Measurements from ENCODE around the gene METRNL. TPM values are rescaled to one million over a fixed set of nuclear protein-coding genes. Genes with fewer than 3 reads are reported as not detected.
"Not testable (repeated sequence)": the region's sequence is repeated elsewhere in the genome, so short reads cannot be mapped to it uniquely, and the experiment has no call there.

METRNL gene
- total RNA-seq, 1 donor from 2014 or later = 35.3 TPM

DNA sequence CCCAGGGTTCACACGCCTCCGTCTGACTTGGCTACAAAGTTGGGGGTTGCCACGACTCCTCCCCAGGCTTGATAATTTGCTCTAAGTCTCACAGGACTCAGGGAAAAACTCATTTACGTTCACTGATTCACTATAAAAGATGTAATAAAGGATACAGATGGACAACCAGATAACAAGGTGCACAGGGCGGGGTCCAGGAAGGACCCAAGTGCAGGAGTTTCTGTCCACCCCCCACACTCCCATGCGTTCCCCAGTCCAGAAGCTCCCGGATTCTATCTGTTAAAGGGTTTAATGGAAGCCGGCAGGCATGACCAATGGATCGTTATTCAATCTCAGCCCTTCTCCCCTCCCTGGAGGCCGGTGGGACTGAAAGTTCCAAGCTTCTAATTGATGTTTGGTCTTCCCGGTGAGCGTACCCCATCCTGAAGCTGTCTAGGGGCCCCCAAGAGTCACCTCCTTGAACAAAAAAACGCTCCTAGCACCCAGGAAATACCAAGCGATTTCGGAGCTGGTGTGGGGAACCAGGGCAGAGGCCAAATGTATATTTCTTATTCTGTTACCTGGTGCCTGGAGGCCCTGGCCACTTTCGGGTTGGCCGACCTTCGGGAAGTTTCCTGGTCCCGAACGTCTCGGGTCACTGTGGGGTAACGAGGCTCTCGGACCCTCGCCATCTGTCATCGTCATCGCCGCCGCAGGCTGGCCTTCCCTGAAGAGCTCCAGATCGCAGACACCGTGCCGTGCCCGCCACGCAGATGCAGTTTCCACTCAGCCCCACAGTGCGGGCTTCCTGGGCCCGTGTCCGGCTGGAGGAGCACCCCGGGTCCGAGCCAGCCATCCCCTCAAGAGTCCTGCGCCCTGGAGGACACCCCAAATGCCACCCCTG, 13.5 kb upstream of the METRNL start:
- no peak for DNase-seq (ENCODE audit: low read depth)

DNA sequence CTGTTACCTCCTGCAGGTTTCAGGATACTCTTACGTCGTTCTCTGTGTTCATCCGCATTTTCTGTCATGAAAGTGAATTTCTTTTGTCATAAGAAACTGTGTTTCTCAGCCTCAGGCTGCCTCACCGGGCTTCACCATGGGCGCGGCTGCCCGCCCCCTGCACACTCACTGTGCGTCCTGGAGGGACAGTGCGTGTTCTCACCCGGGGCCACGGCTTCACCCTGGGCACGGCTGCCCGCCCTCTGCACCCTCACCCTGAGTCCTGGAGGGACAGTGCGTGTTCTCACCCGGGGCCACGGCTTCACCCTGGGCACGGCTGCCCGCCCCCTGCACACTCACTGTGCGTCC, 12.9 kb upstream of the METRNL start:
- not testable (repeated sequence) for DNase-seq (ENCODE audit: low read depth)

DNA sequence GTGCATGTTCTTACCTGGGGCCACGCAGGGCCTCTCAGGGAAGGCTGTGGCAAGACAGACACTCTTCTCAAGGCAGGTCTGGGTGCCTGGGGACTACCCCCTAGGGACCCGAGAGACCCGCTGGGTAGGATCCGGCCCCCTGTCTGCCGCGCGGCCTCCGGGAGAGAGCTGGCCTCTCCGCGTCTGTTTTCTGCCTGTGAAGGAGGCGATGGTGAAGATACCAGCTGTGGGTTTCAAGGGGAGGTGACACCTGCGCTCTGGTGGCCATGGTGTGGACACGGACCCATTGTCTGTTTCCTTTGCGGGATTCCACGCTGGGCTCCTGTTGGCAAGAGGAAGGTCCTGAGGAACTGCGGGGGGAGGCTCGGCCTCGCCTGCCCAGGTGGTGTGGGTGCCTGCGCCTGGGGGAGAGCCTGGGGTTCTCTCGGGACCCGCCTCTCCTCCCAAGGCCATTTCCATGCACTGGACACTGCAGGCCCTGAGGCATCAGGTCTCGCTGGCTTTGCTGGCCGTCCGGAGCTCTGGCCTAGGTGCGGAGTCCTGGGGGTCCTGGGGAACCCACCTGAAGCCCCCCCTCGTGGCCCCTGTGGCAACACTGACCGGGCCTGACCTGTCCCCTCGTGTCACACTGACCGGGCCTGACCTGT, 12.2 kb upstream of the METRNL start:
- DNase-seq (ENCODE audit: low read depth) = no peak

DNA sequence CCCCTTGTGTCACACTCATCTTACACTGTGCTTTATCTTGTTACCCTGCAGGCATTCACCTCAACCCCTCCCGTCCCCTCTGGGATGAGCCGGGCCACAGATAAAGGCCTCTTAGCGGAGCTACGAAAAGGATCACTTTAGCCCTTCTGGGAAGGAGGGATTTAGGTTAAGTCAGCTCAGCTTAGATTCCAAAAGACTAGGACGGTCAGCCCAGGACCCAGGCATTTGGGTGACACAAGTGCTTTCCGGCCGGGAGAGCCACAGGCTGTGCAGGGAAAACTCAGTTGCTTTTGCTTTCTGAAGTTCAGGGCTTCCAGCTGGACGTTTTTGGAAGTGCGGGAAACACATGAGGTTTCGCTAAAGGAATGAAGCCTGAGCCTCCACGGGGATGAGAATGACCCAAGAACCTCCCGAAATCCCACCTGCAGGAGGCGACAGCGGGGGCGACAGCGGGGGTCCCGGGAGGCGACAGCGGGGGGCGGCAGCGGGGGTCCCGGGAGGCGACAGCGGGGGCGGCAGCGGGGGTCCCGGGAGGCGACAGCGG, 11.6 kb upstream of the METRNL start:
- DNase-seq (ENCODE audit: low read depth) = no peak

DNA sequence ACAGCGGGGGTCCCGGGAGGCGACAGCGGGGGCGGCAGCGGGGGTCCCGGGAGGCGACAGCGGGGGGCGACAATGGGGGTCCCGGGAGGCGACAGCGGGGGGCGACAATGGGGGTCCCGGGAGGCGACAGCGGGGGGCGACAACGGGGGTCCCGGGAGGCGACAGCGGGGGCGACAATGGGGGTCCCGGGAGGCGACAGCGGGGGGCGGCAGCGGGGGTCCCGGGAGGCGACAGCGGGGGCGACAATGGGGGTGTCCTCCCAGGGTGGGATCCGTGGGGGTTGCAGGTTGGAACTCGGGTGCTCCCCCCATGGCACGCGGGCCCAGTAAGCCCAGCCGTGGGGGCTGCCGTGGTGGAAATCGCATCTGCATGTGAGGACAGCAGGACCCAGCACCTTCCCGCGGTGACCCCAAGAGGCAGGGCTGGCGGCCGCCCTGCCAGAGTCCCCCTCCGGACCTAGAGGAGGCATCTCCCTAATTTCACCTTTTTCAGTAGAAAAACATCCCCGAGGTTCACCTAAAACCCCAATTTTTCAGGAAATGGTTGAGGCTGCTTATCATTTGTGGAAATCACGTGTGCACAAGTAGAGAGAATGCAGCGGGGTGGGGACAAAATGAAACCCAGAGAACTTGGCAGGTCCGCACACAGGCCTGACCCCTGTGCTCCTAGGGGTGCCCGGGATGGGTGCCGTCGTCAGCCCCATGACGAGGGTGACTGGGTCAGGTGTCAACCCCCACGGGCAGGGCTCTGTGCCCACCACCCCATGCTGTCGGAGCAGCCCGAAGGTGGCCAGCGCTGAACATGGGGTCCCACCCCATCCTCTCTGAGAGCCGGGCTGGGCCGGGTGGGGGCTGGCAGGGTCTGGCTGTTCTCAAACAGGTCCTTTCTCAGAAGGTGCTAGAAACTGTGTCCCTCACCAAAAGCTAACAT, 10.5 kb upstream of the METRNL start:
- no peak for DNase-seq (ENCODE audit: low read depth)

DNA sequence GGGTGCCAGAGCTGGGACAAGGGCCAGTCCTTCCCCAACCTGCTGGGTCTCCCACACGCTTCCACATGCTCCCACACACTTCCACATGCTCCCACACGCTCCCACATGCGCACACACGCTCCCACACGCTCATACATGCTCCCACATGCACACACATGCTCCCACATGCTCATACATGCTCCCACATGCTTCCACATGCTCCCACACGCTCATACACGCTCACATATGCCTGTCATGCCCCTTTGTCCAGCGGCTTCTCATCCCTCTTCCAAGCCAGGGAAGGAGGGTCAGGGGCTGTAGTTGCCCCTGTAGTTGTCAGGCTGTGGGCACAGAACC, 9.9 kb upstream of the METRNL start:
- DNase-seq (ENCODE audit: low read depth) = no peak

DNA sequence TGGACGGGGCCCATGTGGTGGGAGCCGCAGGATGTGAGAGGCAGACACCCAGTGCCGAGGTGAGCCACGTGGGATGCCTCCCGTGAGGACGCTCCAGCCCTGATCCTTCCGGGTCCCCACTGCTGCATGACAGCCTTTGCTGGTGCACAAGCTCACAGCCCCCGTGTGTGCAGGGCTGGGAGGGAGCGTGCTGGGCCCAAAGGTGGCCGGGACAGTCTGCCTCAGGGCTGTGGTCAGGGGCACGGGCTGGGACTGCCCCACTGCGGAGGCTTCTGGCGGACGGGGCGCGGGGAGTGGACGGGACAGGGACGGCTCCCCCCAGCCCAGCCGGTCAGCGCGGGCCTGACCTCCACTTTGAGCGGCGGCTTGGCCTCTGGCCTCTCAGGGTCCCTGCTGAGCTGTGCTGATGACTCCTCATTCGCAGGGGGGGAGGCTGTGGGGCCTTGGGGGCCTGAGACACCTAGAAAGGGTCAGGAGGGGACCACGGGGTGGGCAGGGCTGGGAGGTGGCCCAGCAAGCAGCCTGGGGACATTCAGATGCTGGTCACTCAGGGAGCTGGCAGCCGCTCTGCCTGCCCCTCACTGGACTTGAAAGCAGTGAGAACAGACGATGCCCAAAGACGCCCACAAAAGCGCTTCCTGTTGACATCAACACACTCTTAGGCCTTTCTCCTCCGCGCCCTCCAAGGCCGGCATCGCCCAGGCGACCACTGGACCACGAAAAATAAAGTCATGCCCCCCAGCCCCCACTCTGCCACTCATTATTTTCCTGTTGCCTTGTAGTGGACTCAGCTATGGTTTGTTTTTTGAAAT, 9.3 kb upstream of the METRNL start:
- DNase-seq (ENCODE audit: low read depth) = no peak

DNA sequence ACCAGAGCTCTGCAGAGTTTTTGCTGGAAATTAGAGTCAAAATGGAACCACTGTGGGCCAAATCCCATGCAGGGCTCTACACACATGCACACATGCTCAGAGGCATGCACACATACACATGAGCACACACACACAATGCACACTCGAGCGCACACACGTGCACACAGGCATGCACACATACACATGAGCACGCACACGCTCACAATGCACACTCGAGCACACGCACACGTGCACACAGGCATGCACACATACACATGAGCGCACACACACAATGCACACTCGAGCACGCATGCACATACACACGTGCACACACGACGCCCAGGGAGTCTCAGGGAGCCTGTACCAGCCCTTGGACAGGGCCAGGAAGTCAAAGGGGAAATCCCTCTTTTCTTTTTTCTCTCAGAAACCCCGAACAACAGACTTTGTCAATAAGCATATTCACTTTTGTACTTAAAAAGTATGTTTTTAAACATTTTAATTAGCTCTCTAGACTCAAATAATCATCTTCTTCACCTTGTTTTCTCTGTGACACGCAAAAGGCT, 8.5 kb upstream of the METRNL start:
- DNase-seq (ENCODE audit: low read depth) = no peak

DNA sequence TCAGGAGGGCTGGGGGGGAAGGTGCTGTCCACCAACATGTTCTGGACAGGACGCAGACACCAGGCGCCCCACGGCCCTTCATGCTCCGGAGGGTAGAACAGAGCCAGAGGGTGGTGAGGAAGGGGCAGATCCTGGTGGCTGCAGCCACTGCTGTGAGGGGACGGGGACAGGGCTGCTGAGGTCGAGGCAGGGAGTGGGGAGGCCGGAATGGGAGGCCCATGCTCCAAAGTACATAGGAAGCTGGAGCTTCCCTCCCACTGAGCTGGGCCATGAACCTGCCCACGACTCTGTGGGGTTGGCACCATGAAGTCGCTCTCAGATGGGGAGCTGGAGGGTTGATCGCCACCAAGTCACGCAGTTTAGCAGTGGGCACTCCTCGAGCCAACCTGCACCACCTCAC, 8.0 kb upstream of the METRNL start:
- no peak for DNase-seq (ENCODE audit: low read depth)

DNA sequence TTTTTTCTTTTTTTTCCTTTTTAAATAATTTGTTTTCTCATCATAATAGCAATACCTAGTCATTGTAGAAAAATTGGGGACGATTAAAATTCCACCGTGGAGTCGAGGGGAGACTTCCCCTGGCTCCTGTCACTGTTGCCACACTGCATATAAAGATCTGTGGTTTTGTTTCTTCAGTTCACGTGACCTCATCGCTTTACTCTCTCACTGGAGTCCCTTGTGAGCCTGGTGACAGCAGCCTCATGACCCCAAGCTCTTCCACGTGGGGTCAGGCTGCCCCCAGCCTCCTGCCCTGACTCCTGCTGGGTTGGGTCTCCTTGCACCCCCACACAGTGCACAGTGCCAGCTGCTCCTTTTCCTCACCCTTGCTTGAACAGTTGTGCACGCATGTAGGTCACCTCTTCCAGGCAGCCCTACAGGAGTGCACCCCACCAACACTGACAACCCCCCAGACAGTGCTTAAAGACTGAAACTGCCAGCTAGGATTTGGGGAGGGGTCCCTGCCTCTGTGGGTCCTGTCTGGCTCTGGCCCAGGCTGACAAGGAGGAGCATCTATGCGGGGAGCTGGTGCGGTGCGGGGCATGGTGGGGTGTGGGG, 7.3 kb upstream of the METRNL start:
- DNase-seq (ENCODE audit: low read depth) = no peak

DNA sequence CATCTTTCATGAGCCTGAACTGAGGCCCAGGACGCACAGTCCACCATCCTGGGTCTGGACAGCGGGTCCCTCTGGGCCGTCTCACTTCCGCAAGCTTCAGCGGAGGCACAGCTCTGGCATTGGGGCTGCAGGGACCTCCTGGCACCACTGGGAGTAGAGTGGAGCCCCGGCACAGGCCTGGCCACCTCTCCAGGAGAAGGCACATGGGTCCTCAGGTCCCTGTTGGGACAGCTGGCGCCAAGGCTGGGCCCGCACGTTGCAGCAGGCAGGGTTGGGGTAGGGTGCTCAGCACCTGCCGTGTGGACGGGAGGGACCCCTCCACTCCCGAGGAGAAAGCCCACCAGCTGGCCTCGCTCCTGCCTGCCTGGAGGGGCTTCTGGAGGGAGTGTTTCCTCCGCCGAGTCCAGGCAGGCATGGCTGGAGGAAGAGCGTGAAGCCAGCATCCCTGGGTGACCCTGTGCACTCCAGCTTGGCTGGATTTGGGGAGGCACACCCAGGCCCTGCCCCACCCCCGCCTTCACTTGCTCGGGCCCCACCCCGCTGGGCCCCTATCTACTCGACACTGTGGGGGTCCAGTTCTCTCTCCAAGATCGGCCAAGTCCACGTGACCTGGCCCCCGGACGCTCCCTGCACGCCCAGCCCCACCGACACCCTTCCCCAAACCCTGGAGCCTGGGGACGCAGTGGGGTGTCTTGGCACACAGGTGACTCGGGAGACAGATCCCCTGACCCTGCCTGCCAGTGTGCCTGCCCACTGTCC, 6.6 kb upstream of the METRNL start:
- DNase-seq (ENCODE audit: low read depth) = no peak

DNA sequence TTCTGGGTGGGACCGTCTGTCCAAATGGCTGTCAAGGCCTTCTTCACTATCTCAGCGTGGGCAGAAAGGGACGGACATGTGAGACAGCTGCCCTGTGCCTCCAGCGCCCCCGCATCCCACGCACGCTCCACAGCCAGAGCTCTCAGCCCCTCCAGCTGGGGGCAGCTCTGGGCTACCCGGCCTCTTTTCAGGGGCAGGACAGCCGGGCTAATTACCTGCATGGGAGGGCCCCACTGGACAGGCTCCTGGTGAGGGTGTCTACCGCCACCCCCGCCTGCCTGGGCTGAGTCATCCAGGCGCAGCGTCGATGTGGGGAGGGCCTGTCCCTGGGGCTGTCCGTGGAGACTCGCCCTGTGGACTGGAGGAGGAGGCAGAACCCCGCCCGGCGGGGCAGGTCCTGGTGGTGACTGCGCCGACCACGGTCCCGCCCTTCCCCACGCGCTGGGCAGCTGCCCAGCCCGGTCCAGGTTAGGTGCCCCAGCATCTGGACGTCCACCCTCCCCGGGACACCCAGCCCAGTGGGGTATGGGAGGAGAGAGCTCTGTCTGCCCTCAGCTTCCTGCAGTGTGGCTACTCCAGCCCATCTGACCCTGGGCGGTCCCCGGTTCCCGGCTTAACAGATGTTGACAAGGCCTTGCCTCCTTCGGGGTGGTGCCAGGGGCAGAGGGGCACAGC, 5.9 kb upstream of the METRNL start:
- no peak for DNase-seq (ENCODE audit: low read depth)

DNA sequence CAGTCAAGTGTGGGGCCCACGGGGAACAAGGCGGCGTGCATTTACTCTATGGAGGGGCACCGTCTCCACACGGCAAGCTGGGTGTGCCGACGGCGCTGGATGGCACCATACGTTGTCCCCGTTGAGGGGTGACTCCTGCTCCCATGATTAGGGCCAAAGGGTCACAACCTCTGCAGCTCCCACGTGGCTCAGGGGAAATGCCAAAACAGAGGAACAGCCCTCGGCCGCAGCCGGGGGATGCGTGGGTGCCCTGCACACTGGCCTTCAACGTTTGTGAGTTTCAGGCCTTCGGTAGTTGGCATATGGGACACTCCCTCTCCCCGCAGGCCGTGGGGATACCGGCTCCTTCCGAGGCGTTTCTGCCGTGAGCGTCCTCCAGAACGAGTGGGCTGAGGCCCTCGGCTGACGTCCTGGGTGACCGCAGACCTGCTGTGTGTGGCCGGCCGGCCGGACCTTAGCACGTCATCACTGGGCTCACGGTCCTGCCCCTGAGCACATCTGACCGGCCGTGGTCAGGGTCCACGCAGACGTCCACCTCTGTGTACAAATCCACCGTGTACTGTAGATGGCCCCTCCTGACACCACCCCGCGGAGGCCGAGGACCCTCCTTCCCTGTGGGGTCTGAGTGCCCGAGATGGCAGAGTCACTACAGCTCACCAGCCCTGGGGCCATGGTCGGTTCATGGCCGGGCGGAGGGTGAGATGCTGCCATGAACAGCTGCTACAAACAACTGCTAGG, 4.8 kb upstream of the METRNL start:
- DNase-seq (ENCODE audit: low read depth) = no peak

DNA sequence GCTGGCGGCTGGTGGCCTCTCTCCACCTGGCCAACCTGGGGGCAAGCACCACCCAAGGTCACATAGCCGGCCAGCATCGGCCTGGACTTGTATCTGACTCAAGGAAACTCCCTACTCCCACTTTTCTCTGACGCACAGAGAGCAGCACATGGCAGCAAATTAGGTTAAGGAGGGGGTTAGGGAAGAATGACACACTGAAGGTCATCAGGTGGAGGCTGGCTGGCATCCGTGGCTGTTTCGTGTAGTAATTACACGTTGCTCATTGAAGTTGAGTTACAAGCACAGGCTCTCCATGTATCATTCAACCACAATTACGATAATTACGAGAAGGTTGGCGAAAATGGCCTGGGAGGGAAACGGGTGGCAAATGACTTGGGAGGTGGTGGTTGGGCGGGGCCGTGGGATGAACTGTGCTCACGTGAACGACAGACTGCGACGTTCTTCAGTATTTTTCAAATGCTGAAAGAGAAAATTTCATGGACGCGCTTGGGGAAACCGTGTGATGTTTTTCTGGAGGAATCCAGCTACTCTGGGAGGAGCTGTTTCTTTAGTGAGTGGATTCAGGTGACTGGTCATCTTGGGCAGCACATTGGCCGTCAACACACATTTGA, 4.0 kb upstream of the METRNL start:
- DNase-seq (ENCODE audit: low read depth) = no peak

DNA sequence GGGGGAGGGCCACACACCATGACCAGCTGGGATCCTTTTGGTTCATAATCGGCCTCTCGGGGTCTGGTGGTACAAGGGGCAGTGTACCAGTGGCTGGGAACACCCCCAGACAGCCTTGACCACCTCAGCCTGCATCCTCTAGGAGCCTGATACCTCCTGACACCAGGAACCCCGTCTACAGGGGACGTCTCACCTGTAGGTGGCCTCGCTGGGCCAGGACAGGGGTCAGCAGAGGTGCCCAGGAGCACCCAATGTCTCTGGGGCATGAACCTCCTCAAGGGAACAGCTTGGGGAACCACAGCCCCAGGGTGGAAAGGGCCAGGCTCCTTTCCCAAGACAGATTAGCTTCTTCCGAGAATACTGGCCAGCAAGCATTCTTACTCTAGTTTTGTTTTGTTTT, 2.5 kb upstream of the METRNL start:
- no peak for DNase-seq (ENCODE audit: low read depth)

DNA sequence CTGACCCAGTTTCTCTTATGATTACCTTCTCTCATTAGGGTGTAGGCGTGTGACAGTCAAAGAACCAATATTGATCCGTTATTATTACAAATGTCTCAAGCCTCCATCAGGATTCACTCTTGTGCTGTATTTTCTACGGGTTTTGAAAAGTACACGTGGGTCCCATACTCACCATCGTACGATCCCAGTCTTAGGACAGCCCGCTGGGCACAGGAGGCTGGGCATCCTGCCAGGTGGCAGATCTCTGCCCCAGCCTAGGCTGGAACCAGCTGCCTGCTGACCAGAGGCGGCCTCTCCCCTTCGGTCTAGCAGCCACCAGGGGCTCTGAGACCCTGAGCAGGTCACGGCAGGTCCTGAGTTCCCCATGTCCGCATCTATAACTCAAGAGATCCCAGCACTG, 2.0 kb upstream of the METRNL start:
- DNase-seq (ENCODE audit: low read depth) = no peak

DNA sequence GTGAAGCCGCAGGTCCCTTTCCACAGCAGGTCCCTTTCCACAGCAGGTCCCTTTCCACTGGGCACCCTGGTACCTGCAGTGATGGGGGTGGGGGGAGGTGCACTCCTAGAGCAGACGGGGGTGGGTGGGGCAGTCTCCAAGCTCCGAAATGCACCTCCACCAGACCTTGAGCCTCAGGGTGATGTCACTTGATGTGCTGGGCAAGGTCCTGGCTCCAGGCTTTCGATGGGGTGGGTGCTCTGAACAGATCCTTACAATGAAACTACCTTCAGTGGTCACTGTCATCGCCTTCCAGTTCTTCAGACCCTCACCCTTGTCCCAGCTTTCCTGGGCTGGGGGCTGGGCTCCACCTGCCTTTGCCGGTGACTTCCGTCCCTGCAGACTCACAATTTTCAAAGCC, 1.5 kb upstream of the METRNL start:
- DNase-seq (ENCODE audit: low read depth) = no peak
